ENCODE measurements around the gene ACVR2A.

DNA sequence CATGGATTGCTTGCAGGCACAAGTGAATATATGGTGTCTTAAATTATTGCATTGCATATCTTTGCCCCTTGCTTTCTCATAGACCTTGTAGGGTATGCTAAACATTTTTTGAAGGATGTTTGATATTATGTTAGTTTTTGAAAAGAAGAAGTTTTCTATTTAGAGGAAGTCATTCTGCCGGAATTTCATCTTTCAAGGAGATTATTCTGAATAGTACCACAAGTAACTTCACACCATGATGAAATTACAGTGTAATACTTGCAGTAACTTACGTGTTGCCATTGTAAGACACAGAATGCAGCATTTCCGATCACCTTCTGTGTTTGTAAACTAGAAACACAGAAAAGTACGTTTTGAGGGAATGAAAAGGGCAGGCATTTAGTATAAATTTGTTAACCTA, 71.9 kb downstream of the ACVR2A start:
- TF ChIP-seq, protein P1, sequence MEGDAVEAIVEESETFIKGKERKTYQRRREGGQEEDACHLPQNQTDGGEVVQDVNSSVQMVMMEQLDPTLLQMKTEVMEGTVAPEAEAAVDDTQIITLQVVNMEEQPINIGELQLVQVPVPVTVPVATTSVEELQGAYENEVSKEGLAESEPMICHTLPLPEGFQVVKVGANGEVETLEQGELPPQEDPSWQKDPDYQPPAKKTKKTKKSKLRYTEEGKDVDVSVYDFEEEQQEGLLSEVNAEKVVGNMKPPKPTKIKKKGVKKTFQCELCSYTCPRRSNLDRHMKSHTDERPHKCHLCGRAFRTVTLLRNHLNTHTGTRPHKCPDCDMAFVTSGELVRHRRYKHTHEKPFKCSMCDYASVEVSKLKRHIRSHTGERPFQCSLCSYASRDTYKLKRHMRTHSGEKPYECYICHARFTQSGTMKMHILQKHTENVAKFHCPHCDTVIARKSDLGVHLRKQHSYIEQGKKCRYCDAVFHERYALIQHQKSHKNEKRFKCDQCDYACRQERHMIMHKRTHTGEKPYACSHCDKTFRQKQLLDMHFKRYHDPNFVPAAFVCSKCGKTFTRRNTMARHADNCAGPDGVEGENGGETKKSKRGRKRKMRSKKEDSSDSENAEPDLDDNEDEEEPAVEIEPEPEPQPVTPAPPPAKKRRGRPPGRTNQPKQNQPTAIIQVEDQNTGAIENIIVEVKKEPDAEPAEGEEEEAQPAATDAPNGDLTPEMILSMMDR (conservative IDR thresholded peaks at IDR 0.05; ENCODE audit: low read depth, low read length), result no peak
- no peak for TF ChIP-seq CEBPB (IDR thresholded peaks at IDR 0.05; ENCODE audit: low read depth, low read length)
- TF ChIP-seq POLR2A (IDR thresholded peaks at IDR 0.05; ENCODE audit: low read depth, low read length), result no peak
- no peak for TF ChIP-seq MAFK (IDR thresholded peaks at IDR 0.05; ENCODE audit: low read depth, low read length)
- TF ChIP-seq BHLHE40 (IDR thresholded peaks at IDR 0.05; ENCODE audit: low read depth, low read length), result no peak
- TF ChIP-seq MXI1 (IDR thresholded peaks at IDR 0.05; ENCODE audit: borderline replicate concordance, low read depth, low read length), result no peak
